ENCODE results near the gene HLF. TPM values are rescaled to one million over a fixed set of nuclear protein-coding genes. Genes with fewer than 3 reads are reported as not detected.

Gene HLF
- total RNA-seq, 1 experiment from 2014 or later, result 0.13 TPM

DNA sequence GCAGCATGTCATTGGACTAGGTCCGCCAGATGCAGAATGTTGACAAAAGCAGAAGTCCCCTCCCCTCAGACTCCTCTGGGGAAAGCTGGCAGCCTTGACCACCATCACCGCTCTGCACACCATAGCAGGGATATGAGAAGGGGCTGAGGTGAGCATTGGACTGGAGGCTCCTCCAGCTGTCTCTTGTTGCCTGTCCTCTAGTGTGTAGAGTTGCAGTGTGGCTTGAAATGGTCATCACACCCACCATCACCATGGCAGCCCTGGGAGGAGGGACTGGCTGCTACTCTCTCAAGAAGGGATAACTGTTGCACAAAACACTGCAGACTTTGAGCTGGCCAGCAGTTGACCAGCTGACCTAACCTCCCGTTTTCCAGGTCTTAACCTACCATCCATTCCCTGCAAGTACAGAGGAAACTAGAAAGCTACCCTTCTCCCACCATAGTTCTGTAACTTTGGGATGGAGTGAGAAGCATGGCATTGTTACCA is 38.3 kb downstream of the HLF start:
- no peak for TF ChIP-seq SIN3A (IDR thresholded peaks at IDR 0.05; ENCODE audit: borderline replicate concordance, insufficient read depth, low read depth, low read length)
- TF ChIP-seq, protein P1, sequence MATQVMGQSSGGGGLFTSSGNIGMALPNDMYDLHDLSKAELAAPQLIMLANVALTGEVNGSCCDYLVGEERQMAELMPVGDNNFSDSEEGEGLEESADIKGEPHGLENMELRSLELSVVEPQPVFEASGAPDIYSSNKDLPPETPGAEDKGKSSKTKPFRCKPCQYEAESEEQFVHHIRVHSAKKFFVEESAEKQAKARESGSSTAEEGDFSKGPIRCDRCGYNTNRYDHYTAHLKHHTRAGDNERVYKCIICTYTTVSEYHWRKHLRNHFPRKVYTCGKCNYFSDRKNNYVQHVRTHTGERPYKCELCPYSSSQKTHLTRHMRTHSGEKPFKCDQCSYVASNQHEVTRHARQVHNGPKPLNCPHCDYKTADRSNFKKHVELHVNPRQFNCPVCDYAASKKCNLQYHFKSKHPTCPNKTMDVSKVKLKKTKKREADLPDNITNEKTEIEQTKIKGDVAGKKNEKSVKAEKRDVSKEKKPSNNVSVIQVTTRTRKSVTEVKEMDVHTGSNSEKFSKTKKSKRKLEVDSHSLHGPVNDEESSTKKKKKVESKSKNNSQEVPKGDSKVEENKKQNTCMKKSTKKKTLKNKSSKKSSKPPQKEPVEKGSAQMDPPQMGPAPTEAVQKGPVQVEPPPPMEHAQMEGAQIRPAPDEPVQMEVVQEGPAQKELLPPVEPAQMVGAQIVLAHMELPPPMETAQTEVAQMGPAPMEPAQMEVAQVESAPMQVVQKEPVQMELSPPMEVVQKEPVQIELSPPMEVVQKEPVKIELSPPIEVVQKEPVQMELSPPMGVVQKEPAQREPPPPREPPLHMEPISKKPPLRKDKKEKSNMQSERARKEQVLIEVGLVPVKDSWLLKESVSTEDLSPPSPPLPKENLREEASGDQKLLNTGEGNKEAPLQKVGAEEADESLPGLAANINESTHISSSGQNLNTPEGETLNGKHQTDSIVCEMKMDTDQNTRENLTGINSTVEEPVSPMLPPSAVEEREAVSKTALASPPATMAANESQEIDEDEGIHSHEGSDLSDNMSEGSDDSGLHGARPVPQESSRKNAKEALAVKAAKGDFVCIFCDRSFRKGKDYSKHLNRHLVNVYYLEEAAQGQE (IDR thresholded peaks at IDR 0.05; ENCODE audit: insufficient read depth in 1 of 2, low read depth in 2 of 2, low read length in 1 of 2), result no peak
- CTCF ChIA-PET, result no interaction called here
- Histone ChIP-seq H3K4me3 (ENCODE audit: low read depth in 2 of 2, low read length in 2 of 2) (no peak overlapping the region), H3K27me3 (ENCODE audit: control insufficient read depth, insufficient read depth, low read length) (peaks cover 4% of the 10 kb centered on the region), H3K27ac (ENCODE audit: low read length) (no peak overlapping the region), H3K4me1 (ENCODE audit: control insufficient read depth, insufficient read depth, low read length) (no peaks in the 10 kb centered on the region), H3K36me3 (ENCODE audit: control insufficient read depth, insufficient read depth, low read length) (no peaks in the 10 kb centered on the region), H3K9me3 (ENCODE audit: control insufficient read depth, insufficient read depth, low read depth, low read length) (no peaks in the 10 kb centered on the region)
- intact Hi-C loops (cut with micrococcal nuclease; ENCODE audit: unreplicated experiment), result no loop called here
- no TSS peak for BruUV-seq (replicated peaks)
- DNase-seq (ENCODE audit: low read depth, low spot score) (no peak), ATAC-seq (no peak)
- in situ Hi-C loops (cut with HindIII; ENCODE audit: low pct_unique_long_range_greater_than_20kb, low sequenced_read_pairs), result no loop called here
- POLR2A ChIA-PET, result interaction anchor here (0.7 kb wide), 1 partner anchor 10 kb away, joined by 3 read pairs; no protein-coding TSS in a partner anchor

DNA sequence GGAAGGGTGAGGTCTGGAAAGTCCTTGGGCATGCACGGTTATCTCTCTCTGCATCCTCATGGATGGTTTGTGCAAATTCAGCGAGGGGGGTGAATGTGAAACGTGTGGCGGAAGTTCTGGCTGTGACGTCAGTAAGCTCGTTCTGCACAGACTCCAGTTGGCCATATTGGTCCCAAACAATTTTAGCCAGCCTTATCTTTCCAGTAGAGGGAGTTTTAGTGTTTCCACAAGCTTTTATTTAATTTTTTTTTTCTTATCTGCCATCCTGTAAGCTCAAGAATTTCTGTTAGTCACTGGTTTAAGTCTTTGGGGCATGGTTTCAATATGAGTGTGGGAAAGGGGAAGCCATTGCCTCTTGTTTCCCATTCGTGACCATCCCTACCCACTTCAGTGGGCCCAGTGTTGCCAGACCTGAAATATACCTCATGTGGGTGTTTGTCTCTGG is 39.0 kb downstream of the HLF start:
- Histone ChIP-seq H3K4me1 (ENCODE audit: control insufficient read depth, insufficient read depth, low read length) (no peaks in the 10 kb centered on the region), H3K4me3 (ENCODE audit: low read depth in 2 of 2, low read length in 2 of 2) (no peak overlapping the region), H3K27ac (ENCODE audit: low read length) (no peak overlapping the region), H3K9me3 (ENCODE audit: control insufficient read depth, insufficient read depth, low read depth, low read length) (no peaks in the 10 kb centered on the region), H3K36me3 (ENCODE audit: control insufficient read depth, insufficient read depth, low read length) (no peaks in the 10 kb centered on the region), H3K27me3 (ENCODE audit: control insufficient read depth, insufficient read depth, low read length) (peaks cover 4% of the 10 kb centered on the region)
- ATAC-seq (no peak), DNase-seq (ENCODE audit: low read depth, low spot score) (no peak)
- TF ChIP-seq SIN3A (IDR thresholded peaks at IDR 0.05; ENCODE audit: borderline replicate concordance, insufficient read depth, low read depth, low read length) (no peak), POLR2AphosphoS5 (IDR thresholded peaks at IDR 0.05; ENCODE audit: low read depth, low read length) (no peak), TCF7L2 (IDR thresholded peaks at IDR 0.05; ENCODE audit: low read depth, low read length) (no peak)
- TF ChIP-seq, protein P2, sequence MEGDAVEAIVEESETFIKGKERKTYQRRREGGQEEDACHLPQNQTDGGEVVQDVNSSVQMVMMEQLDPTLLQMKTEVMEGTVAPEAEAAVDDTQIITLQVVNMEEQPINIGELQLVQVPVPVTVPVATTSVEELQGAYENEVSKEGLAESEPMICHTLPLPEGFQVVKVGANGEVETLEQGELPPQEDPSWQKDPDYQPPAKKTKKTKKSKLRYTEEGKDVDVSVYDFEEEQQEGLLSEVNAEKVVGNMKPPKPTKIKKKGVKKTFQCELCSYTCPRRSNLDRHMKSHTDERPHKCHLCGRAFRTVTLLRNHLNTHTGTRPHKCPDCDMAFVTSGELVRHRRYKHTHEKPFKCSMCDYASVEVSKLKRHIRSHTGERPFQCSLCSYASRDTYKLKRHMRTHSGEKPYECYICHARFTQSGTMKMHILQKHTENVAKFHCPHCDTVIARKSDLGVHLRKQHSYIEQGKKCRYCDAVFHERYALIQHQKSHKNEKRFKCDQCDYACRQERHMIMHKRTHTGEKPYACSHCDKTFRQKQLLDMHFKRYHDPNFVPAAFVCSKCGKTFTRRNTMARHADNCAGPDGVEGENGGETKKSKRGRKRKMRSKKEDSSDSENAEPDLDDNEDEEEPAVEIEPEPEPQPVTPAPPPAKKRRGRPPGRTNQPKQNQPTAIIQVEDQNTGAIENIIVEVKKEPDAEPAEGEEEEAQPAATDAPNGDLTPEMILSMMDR (IDR thresholded peaks at IDR 0.05), result no peak
- TF ChIP-seq, protein P1 (IDR thresholded peaks at IDR 0.05; ENCODE audit: insufficient read depth in 1 of 2, low read depth in 2 of 2, low read length in 1 of 2), result no peak
- POLR2A ChIA-PET, result interaction anchor here (0.7 kb wide), 1 partner anchor 11 kb away, joined by 3 read pairs; no protein-coding TSS in a partner anchor
- intact Hi-C loops (cut with micrococcal nuclease; ENCODE audit: unreplicated experiment), result no loop called here
- CTCF ChIA-PET, result no interaction called here
- in situ Hi-C loops (cut with HindIII; ENCODE audit: low pct_unique_long_range_greater_than_20kb, low sequenced_read_pairs), result no loop called here
- BruUV-seq (replicated peaks), result no TSS peak

Measured in Panc1 (cell line).